Stimulated activated CD4-positive, alpha-beta T cell treated with anti-CD3 and anti-CD28 coated beads, TNF-alpha, amount 100 ng/mL, for 48 hours (primary cell): ENCODE data around the gene ATF2.
"Not testable (repeated sequence)": the region's sequence is repeated elsewhere in the genome, so short reads cannot be mapped to it uniquely, and the experiment has no call there.

Source experiments
- DNase-seq, 3 donors: peaks; one replicate each; pipeline ENCODE4 v3.0.0-alpha.2; 2020; ENCODE audit warnings: low read depth in 3 of 3

The ATF2 gene

GRCh38 chr2:175164235-175164634, 3.8 kb downstream of the ATF2 start:
- no peak for DNase-seq

GRCh38 chr2:175158894-175159293, 9.1 kb downstream of the ATF2 start:
- DNase-seq, result no peak

GRCh38 chr2:175156534-175156933, 11.5 kb downstream of the ATF2 start:
- no peak for DNase-seq

- DNase-seq, result no peak
Measured at GRCh38 chr2:175154661-175155082, 13.3 kb downstream of the ATF2 start.

- no peak for DNase-seq
Measured at GRCh38 chr2:175152242-175152641, 15.8 kb downstream of the ATF2 start.

- no peak for DNase-seq
Measured at GRCh38 chr2:175151791-175152190, 16.2 kb downstream of the ATF2 start.

- DNase-seq, result no peak
Measured at GRCh38 chr2:175147186-175147585, 20.8 kb downstream of the ATF2 start.

GRCh38 chr2:175143678-175144077, 24.3 kb downstream of the ATF2 start:
- DNase-seq, result no peak

GRCh38 chr2:175143191-175143590, 24.8 kb downstream of the ATF2 start:
- no peak for DNase-seq

GRCh38 chr2:175140332-175140731, 27.7 kb downstream of the ATF2 start:
- DNase-seq, result no peak

GRCh38 chr2:175137793-175138192, 30.2 kb downstream of the ATF2 start:
- no peak for DNase-seq

- DNase-seq, result no peak
Measured at GRCh38 chr2:175136334-175137215, 31.4 kb downstream of the ATF2 start.

GRCh38 chr2:175135862-175136261, 32.1 kb downstream of the ATF2 start:
- DNase-seq, result no peak

- DNase-seq, result no peak
Measured at GRCh38 chr2:175135177-175135576, 32.8 kb downstream of the ATF2 start.

- DNase-seq, result no peak
Measured at GRCh38 chr2:175131252-175131651, 36.8 kb downstream of the ATF2 start.

- DNase-seq, result no peak
Measured at GRCh38 chr2:175126661-175127060, 41.3 kb downstream of the ATF2 start.

- no peak for DNase-seq
Measured at GRCh38 chr2:175123254-175123653, 44.7 kb downstream of the ATF2 start.

GRCh38 chr2:175111200-175111657, 56.8 kb downstream of the ATF2 start:
- DNase-seq, result no peak

- DNase-seq, result not testable (repeated sequence)
Measured at GRCh38 chr2:175108091-175108490, 59.9 kb downstream of the ATF2 start.

GRCh38 chr2:175107146-175107545, 60.9 kb downstream of the ATF2 start:
- no peak for DNase-seq

- no peak for DNase-seq
Measured at GRCh38 chr2:175103191-175103590, 64.8 kb downstream of the ATF2 start.

GRCh38 chr2:175101514-175101913, 66.5 kb downstream of the ATF2 start:
- no peak for DNase-seq

- no peak for DNase-seq
Measured at GRCh38 chr2:175097297-175097696, 70.7 kb downstream of the ATF2 start.

- DNase-seq, result not testable (repeated sequence)
Measured at GRCh38 chr2:175084117-175084516, 83.9 kb downstream of the ATF2 start.
